Mucosa of descending colon (tissue), 3 donors: ENCODE results near the gene GATAD2B. TPM values are rescaled to one million over a fixed set of nuclear protein-coding genes. Genes with fewer than 3 reads are reported as not detected.

ENCODE experiments used
- ATAC-seq: fragments of 200-7000 bp; cut with Tn5 transposase; one replicate; pipeline ENCODE4 v1.9.1; 2020; ENCODE audit warnings: mild to moderate bottlenecking, moderate library complexity
- DNase-seq, 3 donors: peaks; one replicate each; pipeline ENCODE4 v3.0.0-alpha.2; 2020
- H3K36me3 ChIP-seq: fragments of 200-600 bp; one replicate; pipeline ENCODE4 v1.8.0; 2021; ENCODE audit warnings: low read depth, mild to moderate bottlenecking
- H3K4me1 ChIP-seq: fragments of 200-600 bp; one replicate; pipeline ENCODE4 v1.8.0; 2021; ENCODE audit warnings: low read depth, mild to moderate bottlenecking
- H3K4me3 ChIP-seq: fragments of 200-600 bp; one replicate; pipeline ENCODE4 v1.8.0; 2021; ENCODE audit warnings: mild to moderate bottlenecking
- H3K9me3 ChIP-seq: fragments of 200-600 bp; one replicate; pipeline ENCODE4 v1.8.0; 2021; ENCODE audit warnings: mild to moderate bottlenecking
- CTCF ChIP-seq: fragments of 200-600 bp; IDR thresholded peaks from one replicate; pipeline ENCODE4 v1.8.0; 2022; ENCODE audit warnings: antibody characterized with exemption, mild to moderate bottlenecking
- intact Hi-C, 2 donors: fragments of 100-400 bp; cut with DNase I in 1 of 2; cut with micrococcal nuclease in 1 of 2; formaldehyde crosslinking; loops; one replicate each; pipeline versions ENCODE4 v1.11.0 to v1.11.1; 2022; cut with DNase I, micrococcal nuclease
- total RNA-seq, 3 donors: library from RNA; stranded (reverse); fragmentation: NEBNext Ultra II Directional in 2 of 3; extraction: Animal tissue kit (Norgen Biotek cat#: 25700) in 2 of 3; gene quantifications; one replicate each; pipeline versions ENCODE4 v1.2.1 to v1.2.4, GENCODE V29; 2021 to 2023
- donor health status: DM: no; HTN: no; CAD: no; lungs with moderate emphysema.
- donor health status: DM: no; HTN: no; CAD: no.
- donor health status: DM: no; HTN: yes; CAD: no.

GATAD2B gene
- total RNA-seq, 3 donors from 2014 or later = 34.4 to 64.8 (median 36.3) TPM

GRCh38 chr1:153951183-153951582, 28.4 kb upstream of the GATAD2B start:
- intact Hi-C loops = no loop called here
- Histone ChIP-seq H3K4me3 (no peak overlapping the region), H3K4me1 (peaks cover 7% of the 10 kb centered on the region), H3K9me3 (no peaks in the 10 kb centered on the region), H3K36me3 (peaks cover 9% of the 10 kb centered on the region)
- TF ChIP-seq CTCF = no peak
- ATAC-seq = no peak
- no peak for DNase-seq

- TF ChIP-seq CTCF = peak; percentile 91
- peak; percentile 88 for ATAC-seq
- intact Hi-C loops = loop anchor here in 1 of 2 donors (10.0 kb wide), 2 partner anchors 122 to 152 kb away; no protein-coding TSS in a partner anchor
Measured at GRCh38 chr1:153946622-153947241, 24.0 kb upstream of the GATAD2B start, which contains the start of gene DENND4B. Gene DENND4B (minus strand): TSS chr1:153946718. CDS start chr1:153944374, 2,344 bp downstream.

GRCh38 chr1:153945795-153946621, 23.2 kb upstream of the GATAD2B start:
- TF ChIP-seq CTCF = no peak
- Histone ChIP-seq H3K4me1 (peaks cover 13% of the 10 kb centered on the region), H3K4me3 (peak overlapping the region; percentile 87), H3K9me3 (no peaks in the 10 kb centered on the region), H3K36me3 (no peaks in the 10 kb centered on the region)
- DNase-seq = peak; percentile 83 to 94 (median 91)
- intact Hi-C loops = loop anchor here in 1 of 2 donors (10.0 kb wide), 2 partner anchors 121 to 151 kb away; no protein-coding TSS in a partner anchor
- peak; percentile 85 for ATAC-seq

More at GRCh38 chr1:153946622-153947241, 24.0 kb upstream of the GATAD2B start, which contains the start of gene DENND4B:
- DNase-seq = peak; percentile 83 to 89 (median 89)
- H3K36me3 ChIP-seq = no peaks in the 10 kb centered on the region
- no peaks in the 10 kb centered on the region for H3K9me3 ChIP-seq
- peak within 1 kb of the TSS; percentile 87 for H3K4me3 ChIP-seq
- peaks cover 13% of the 10 kb centered on the region for H3K4me1 ChIP-seq

GRCh38 chr1:153945131-153945794, 22.5 kb upstream of the GATAD2B start:
- DNase-seq (peak; percentile 66 to 86 (median 69)), ATAC-seq (peak; percentile 49)
- Histone ChIP-seq H3K36me3 (no peaks in the 10 kb centered on the region), H3K4me1 (peaks cover 13% of the 10 kb centered on the region), H3K9me3 (no peaks in the 10 kb centered on the region), H3K4me3 (peak overlapping the region; percentile 87)
- intact Hi-C loops = loop anchor here in 1 of 2 donors (10.0 kb wide), 2 partner anchors 120 to 150 kb away; no protein-coding TSS in a partner anchor
- no peak for TF ChIP-seq CTCF

- peaks cover 13% of the 10 kb centered on the region for H3K4me1 ChIP-seq
- TF ChIP-seq CTCF = no peak
- H3K36me3 ChIP-seq = no peaks in the 10 kb centered on the region
- intact Hi-C loops = loop anchor here in 1 of 2 donors (10.0 kb wide), 2 partner anchors 120 to 150 kb away; no protein-coding TSS in a partner anchor
- no peaks in the 10 kb centered on the region for H3K9me3 ChIP-seq
- H3K4me3 ChIP-seq = no peak overlapping the region
- no peak for ATAC-seq
- DNase-seq = peak in 1 of 3 donors; percentile 26
Measured at GRCh38 chr1:153944827-153945117, 22.0 kb upstream of the GATAD2B start.
